Naive thymus-derived CD4-positive, alpha-beta T cell (primary cell): ENCODE measurements around the gene RTL5. TPM values are rescaled to one million over a fixed set of nuclear protein-coding genes. Genes with fewer than 3 reads are reported as not detected.
A peak's percentile ranks its signal among the peaks of the same experiment; 100 is the strongest.

Experiments
- ATAC-seq: fragments of 150-1000 bp; cut with Tn5 transposase; 2 replicates; pipeline ENCODE4 v1.10.0; 2021; ENCODE audit warnings: mild to moderate bottlenecking, moderate library complexity
- CTCF ChIA-PET: fragments of 350-600 bp; sonication (Branson Sonifier 250); formaldehyde crosslinking; loops from one replicate; lab custom pipeline; 2021; ENCODE audit warnings: antibody characterized with exemption; lab: Charles Lee
- POLR2A ChIA-PET: fragments of 350-600 bp; sonication (Branson Sonifier 250); formaldehyde crosslinking; loops from one replicate; lab custom pipeline; 2021; ENCODE audit warnings: antibody characterized with exemption, inconsistent platforms; lab: Charles Lee
- DNase-seq, 9 donors: peaks; one replicate each; pipeline versions ENCODE4 v3.0.0 to v3.0.0-alpha.2; 2020 to 2022; ENCODE audit warnings: mixed read lengths in 1 of 9
- H3K27ac ChIP-seq: one replicate; pipeline ENCODE4 v1.7.0; 2013; ENCODE audit warnings: mild to moderate bottlenecking, low read depth, low read length, moderate library complexity
- H3K27me3 ChIP-seq, 2 donors: one replicate each; pipeline ENCODE4 v1.7.0; 2013; ENCODE audit warnings: low read length in 2 of 2, mild to moderate bottlenecking in 2 of 2, moderate library complexity in 2 of 2; ENCODE audit not compliant: control insufficient read depth in 2 of 2, insufficient read depth in 2 of 2
- H3K36me3 ChIP-seq, 3 experiments: 1 replicate in 2 of 3; 2 replicates in 1 of 3; pipeline ENCODE4 v1.7.0; 2013; ENCODE audit warnings: low read length in 3 of 3, mild to moderate bottlenecking in 3 of 3, moderate library complexity in 1 of 3; ENCODE audit not compliant: insufficient read depth in 3 of 3, control insufficient read depth in 2 of 3
- H3K4me1 ChIP-seq, 2 donors: one replicate each; pipeline ENCODE4 v1.7.0; 2013; ENCODE audit warnings: low read length in 2 of 2, mild to moderate bottlenecking in 2 of 2, moderate library complexity in 1 of 2; ENCODE audit not compliant: control insufficient read depth in 2 of 2, insufficient read depth in 2 of 2
- H3K4me3 ChIP-seq: 2 replicates; pipeline ENCODE4 v1.7.0; 2013; ENCODE audit warnings: mild to moderate bottlenecking, low read length
- H3K9me3 ChIP-seq, 3 experiments: 1 replicate in 2 of 3; 2 replicates in 1 of 3; pipeline ENCODE4 v1.7.0; 2013; ENCODE audit warnings: low read length in 3 of 3; ENCODE audit not compliant: control insufficient read depth in 2 of 3
- H3K27ac Mint-ChIP-seq, 9 donors: one replicate each; pipeline ENCODE4 v1.8.0; 2020 to 2022; ENCODE audit warnings: mixed read lengths in 9 of 9, mild to moderate bottlenecking in 8 of 9, moderate library complexity in 5 of 9, inconsistent platforms in 2 of 9
- H3K27me3 Mint-ChIP-seq, 5 donors: one replicate each; pipeline ENCODE4 v1.8.0; 2021 to 2022; ENCODE audit warnings: mixed read lengths in 5 of 5, mild to moderate bottlenecking in 1 of 5
- H3K36me3 Mint-ChIP-seq, 5 donors: one replicate each; pipeline ENCODE4 v1.8.0; 2020 to 2022; ENCODE audit warnings: mixed read lengths in 5 of 5, mild to moderate bottlenecking in 3 of 5, inconsistent platforms in 1 of 5
- H3K4me1 Mint-ChIP-seq, 7 donors: one replicate each; pipeline ENCODE4 v1.8.0; 2020 to 2022; ENCODE audit warnings: mixed read lengths in 7 of 7, mild to moderate bottlenecking in 3 of 7, inconsistent platforms in 1 of 7
- H3K4me3 Mint-ChIP-seq, 10 donors: one replicate each; pipeline ENCODE4 v1.8.0; 2020 to 2022; ENCODE audit warnings: mild to moderate bottlenecking in 10 of 10, mixed read lengths in 10 of 10, moderate library complexity in 6 of 10, inconsistent platforms in 2 of 10
- H3K9me3 Mint-ChIP-seq, 11 donors: one replicate each; pipeline ENCODE4 v1.8.0; 2020 to 2022; ENCODE audit warnings: mixed read lengths in 11 of 11, mild to moderate bottlenecking in 4 of 11, inconsistent platforms in 1 of 11, moderate library complexity in 1 of 11
- intact Hi-C, 2 donors: fragments of 100-400 bp; cut with micrococcal nuclease; formaldehyde crosslinking; loops; one replicate each; pipeline ENCODE4 v1.15.1; 2023
- polyA plus RNA-seq, 2 donors: library from polyadenylated mRNA; unstranded; fragments of 300-500 nt; fragmentation: Illumina TruSeq; gene quantifications; one replicate each; pipeline ENCODE4 v1.2.3, GENCODE V29; 2021
- total RNA-seq, 6 experiments: library from RNA in 5 of 6; stranded (reverse) in 5 of 6; gene quantifications; 1 replicate in 5 of 6; 2 replicates in 1 of 6; pipeline ENCODE4 v1.2.3 and lab custom pipeline; 2021 to 2026

Gene RTL5
- total and polyA plus RNA-seq, 7 experiments from 2014 or later: 0.08 to 2.1 (median 0.19) TPM; not detected in 2

DNA sequence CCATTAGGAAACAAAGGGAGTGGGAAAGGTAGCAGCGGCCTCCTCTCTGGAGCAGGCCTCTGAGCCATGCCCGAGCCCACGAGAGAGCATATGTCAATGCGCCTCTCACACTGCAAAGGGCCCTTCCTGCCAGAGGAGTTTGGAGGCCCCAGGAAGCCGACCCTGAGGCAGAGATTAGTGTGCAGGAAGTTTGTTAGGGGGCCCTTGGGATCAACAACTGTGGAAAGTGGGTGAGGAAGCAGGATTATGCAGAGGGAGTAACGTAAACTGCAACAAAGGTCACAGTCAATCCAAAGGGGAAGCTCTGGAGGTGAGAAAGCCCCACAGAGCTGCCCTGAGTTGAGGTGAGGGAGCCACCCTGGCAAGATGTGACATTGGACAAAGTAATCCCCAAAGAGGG, 17.4 kb downstream of the RTL5 start:
- H3K4me1 Mint-ChIP-seq: no peaks in the 10 kb centered on the region
- H3K36me3 Mint-ChIP-seq: no peaks in the 10 kb centered on the region
- DNase-seq: no peak
- ChIA-PET CTCF (interaction anchor here (0.6 kb wide), 1 partner anchor 497 kb away, joined by 4 read pairs; no protein-coding TSS in a partner anchor), POLR2A (no interaction called here)
- no peak overlapping the region for H3K4me3 Mint-ChIP-seq
- Histone ChIP-seq H3K4me1 (peaks cover 0 to 2% of the 10 kb centered on the region in 2 donors), H3K27ac (no peak overlapping the region), H3K27me3 (no peaks in the 10 kb centered on the region), H3K36me3 (no peaks in the 10 kb centered on the region), H3K9me3 (no peaks in the 10 kb centered on the region), H3K4me3 (no peak overlapping the region)
- no peak overlapping the region for H3K27ac Mint-ChIP-seq
- intact Hi-C loops: no loop called here
- peaks cover 0 to 39% (median 0%) of the 10 kb centered on the region in 5 donors for H3K27me3 Mint-ChIP-seq
- no peak for ATAC-seq
- no peaks in the 10 kb centered on the region for H3K9me3 Mint-ChIP-seq

DNA sequence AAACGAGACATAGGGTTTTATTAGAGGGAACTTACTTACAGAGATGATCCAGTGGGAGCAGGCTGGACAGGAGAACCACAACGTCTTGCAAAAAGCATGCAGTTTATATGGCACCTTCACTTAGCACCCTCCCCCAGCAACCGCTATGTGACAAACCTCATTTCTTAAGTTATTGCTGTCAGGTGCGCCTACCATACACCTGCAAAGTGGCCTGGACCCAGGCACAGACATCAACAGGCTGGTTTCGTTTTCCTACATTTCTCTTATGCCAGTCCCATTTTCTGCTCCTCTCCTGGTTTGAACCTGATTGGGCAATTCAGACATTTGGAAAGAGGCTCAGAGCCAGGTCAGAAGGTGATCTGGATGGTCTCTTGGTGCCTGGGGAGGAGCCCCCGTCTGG, 18.3 kb downstream of the RTL5 start:
- no peaks in the 10 kb centered on the region for H3K27me3 ChIP-seq
- H3K27ac ChIP-seq: no peak overlapping the region
- Mint-ChIP-seq H3K4me1 (no peaks in the 10 kb centered on the region), H3K27ac (no peak overlapping the region), H3K36me3 (no peaks in the 10 kb centered on the region), H3K9me3 (no peaks in the 10 kb centered on the region), H3K27me3 (peaks cover 0 to 46% (median 0%) of the 10 kb centered on the region in 5 donors), H3K4me3 (no peak overlapping the region)
- peaks cover 0 to 2% of the 10 kb centered on the region in 2 donors for H3K4me1 ChIP-seq
- intact Hi-C loops: no loop called here
- ATAC-seq: no peak
- POLR2A ChIA-PET: no interaction called here
- CTCF ChIA-PET: no interaction called here
- no peak for DNase-seq
- no peak overlapping the region for H3K4me3 ChIP-seq
- H3K9me3 ChIP-seq: no peaks in the 10 kb centered on the region
- no peaks in the 10 kb centered on the region for H3K36me3 ChIP-seq

DNA sequence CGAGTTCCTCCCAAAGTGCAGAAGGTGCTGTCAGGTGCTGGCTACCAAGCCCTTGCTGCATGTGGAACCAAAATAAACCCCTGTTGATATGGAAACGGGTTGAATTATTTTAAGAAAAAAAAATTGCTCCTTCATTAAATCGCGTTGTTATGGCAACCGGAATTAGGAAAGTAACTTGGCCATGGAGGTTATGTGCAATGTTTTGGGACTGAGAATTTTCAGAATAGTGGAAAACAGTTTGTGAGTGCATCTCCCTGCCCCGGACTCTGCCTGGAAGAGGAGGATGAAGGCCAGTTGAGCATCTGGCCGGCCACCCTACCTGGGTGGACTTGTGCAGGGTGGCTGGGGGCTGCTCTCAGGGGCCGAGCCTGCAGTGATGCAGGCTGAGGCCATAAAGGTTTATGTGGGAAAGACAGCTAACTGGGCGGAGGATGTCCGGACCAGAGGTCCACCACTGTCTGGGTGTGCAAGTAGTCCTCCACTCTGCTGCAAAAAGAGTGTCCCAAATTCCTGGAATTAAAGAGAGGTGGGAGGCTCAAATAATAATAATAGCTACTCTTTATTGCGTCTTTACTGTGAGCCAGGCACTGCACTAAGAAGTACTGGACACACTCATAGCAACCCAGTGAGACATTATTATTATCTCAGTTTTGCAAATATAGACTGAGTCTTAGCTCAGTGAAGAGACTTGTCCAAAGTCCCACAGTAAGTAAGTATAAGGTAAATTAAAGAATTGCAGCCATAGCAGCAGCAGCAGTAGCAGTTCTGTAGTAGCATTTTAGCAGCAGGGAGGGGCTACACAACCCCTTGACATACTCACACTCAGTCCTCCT, 20.6 kb downstream of the RTL5 start:
- Histone ChIP-seq H3K9me3 (no peaks in the 10 kb centered on the region), H3K27me3 (no peaks in the 10 kb centered on the region), H3K4me3 (no peak overlapping the region), H3K4me1 (peaks cover 0 to 20% of the 10 kb centered on the region in 2 donors), H3K27ac (no peak overlapping the region), H3K36me3 (no peaks in the 10 kb centered on the region)
- DNase-seq (no peak), ATAC-seq (no peak)
- Mint-ChIP-seq H3K27ac (no peak overlapping the region), H3K36me3 (no peaks in the 10 kb centered on the region), H3K27me3 (peaks cover 0 to 47% (median 3%) of the 10 kb centered on the region in 5 donors), H3K9me3 (no peaks in the 10 kb centered on the region), H3K4me1 (peaks cover 0 to 7% (median 0%) of the 10 kb centered on the region in 7 donors), H3K4me3 (no peak overlapping the region)
- intact Hi-C loops: no loop called here
- POLR2A ChIA-PET: no interaction called here
- CTCF ChIA-PET: no interaction called here

DNA sequence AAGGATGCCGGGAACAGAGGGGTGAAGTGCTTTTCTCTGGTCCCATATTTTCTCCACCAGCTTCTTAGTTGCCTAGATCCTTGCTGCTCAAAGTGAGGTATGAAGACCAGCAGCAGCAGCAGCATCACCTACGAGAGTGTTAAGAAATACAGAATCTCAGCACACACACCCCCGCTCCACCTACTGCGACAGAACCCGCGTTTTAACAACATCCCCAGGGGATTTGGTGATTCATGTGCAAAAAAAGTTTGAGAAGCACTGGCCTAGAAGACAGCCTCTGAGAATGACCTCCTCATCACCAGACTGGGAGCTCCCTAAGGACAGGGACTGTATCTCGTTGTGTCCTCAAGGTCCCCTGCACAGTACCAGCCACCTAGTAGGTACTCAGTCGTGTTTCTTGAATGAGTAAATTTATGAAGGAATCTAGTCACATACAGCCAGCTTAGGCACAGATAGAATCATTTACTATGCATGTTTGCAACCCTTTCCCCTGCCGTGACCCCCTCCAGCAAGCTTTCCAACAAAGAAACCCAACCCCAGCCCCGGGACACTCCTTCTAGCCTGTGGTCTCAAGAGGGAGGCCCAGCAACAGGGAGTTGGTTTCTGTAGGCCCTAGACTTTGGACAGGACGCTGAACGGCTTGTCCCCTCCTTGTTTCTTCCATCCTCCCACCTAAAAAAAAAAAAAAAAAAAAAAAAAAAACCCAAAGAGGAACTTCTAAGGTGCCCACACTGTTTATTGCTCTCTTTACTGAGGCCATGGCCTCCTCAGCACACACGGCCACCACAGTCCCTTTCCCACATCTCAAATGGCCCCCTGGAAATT, 21.5 kb downstream of the RTL5 start:
- no peaks in the 10 kb centered on the region for H3K36me3 ChIP-seq
- Mint-ChIP-seq H3K4me3 (no peak overlapping the region), H3K9me3 (no peaks in the 10 kb centered on the region), H3K27me3 (peaks cover 0 to 44% (median 3%) of the 10 kb centered on the region in 5 donors), H3K36me3 (no peaks in the 10 kb centered on the region), H3K27ac (no peak overlapping the region), H3K4me1 (peaks cover 0 to 11% (median 6%) of the 10 kb centered on the region in 7 donors)
- DNase-seq (no peak), ATAC-seq (no peak)
- no peak overlapping the region for H3K27ac ChIP-seq
- no peak overlapping the region for H3K4me3 ChIP-seq
- no peaks in the 10 kb centered on the region for H3K27me3 ChIP-seq
- peaks cover 1 to 25% of the 10 kb centered on the region in 2 donors for H3K4me1 ChIP-seq
- CTCF ChIA-PET: no interaction called here
- POLR2A ChIA-PET: no interaction called here
- intact Hi-C loops: no loop called here
- H3K9me3 ChIP-seq: no peaks in the 10 kb centered on the region

DNA sequence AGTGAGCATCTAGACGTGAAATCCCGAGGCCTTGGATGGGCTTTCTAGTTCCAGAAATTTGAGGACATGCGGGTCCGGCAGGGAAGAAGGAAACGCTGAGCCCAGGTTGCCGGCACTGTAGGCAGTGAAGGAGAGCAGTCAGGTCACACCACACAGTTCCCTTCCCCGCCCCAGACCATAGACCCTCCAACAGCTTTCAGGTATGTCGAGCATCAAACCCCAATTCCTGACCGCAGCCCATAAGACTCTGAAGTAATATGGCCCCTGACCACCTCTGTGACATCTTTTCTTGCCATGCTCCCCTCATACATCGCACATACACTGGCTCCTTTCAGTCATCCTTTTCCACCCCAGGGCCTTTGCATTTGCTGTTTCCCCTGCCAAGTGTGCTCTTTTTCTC, 23.0 kb downstream of the RTL5 start:
- H3K27ac ChIP-seq: no peak overlapping the region
- H3K27ac Mint-ChIP-seq: no peak overlapping the region
- H3K27me3 Mint-ChIP-seq: peaks cover 0 to 52% (median 8%) of the 10 kb centered on the region in 5 donors
- peak overlapping the region in 1 of 10 donors; percentile 51 for H3K4me3 Mint-ChIP-seq
- no peaks in the 10 kb centered on the region for H3K9me3 ChIP-seq
- H3K4me1 Mint-ChIP-seq: peaks cover 5 to 18% (median 12%) of the 10 kb centered on the region in 7 donors
- H3K4me3 ChIP-seq: no peak overlapping the region
- ChIA-PET POLR2A (no interaction called here), CTCF (no interaction called here)
- no peaks in the 10 kb centered on the region for H3K36me3 ChIP-seq
- DNase-seq (no peak), ATAC-seq (no peak)
- peaks cover 5 to 40% of the 10 kb centered on the region in 2 donors for H3K4me1 ChIP-seq
- no peaks in the 10 kb centered on the region for H3K9me3 Mint-ChIP-seq
- intact Hi-C loops: no loop called here
- no peaks in the 10 kb centered on the region for H3K36me3 Mint-ChIP-seq
- H3K27me3 ChIP-seq: no peaks in the 10 kb centered on the region

DNA sequence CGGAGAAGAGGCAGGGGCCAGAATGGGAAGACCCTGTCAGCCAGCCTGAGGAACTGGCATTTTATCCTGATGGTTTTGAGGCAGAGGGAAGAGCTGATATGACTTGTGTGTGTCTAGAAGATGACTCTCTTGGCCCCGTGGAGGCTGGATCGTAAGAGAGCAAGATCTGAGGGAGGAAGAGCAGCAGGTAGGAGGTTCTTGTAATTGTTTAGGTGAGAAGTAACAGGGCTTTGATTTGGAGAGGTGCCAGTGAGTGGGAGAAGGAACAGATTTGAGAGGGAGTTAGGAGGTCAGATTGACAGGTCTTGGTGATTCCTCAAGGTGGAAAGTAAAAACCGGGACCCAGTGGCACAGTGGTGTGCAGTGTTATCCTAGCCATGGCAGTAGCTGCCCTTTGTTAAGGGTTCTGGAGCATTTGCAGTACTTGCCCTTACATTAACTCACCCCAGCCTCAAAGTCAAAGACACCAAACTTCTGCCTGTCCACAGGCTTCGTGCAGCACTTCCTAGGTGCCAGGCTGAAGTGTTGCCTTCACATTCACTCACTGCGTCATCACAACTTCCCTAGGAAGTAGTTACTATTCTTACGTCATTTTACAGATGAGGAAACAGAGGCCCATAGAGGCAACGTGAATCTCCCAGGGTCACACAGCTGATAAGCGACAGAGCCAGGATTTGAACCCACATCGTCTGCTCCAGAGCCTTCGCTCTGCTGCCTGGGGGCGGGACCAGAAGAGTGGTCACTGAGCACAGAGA, 23.7 kb downstream of the RTL5 start:
- H3K36me3 ChIP-seq: no peaks in the 10 kb centered on the region
- Mint-ChIP-seq H3K9me3 (no peaks in the 10 kb centered on the region), H3K4me3 (no peak overlapping the region), H3K27me3 (peaks cover 0 to 59% (median 8%) of the 10 kb centered on the region in 5 donors), H3K27ac (peak overlapping the region in 1 of 9 donors; percentile 29), H3K36me3 (no peaks in the 10 kb centered on the region), H3K4me1 (peaks cover 5 to 18% (median 12%) of the 10 kb centered on the region in 7 donors)
- no peaks in the 10 kb centered on the region for H3K9me3 ChIP-seq
- no peak overlapping the region for H3K4me3 ChIP-seq
- intact Hi-C loops: no loop called here
- no peaks in the 10 kb centered on the region for H3K27me3 ChIP-seq
- DNase-seq: no peak
- peaks cover 5 to 42% of the 10 kb centered on the region in 2 donors for H3K4me1 ChIP-seq
- ATAC-seq: peak; percentile 12
- no peak overlapping the region for H3K27ac ChIP-seq
- POLR2A ChIA-PET: no interaction called here
- CTCF ChIA-PET: no interaction called here
